Nephron progenitor cell (in vitro differentiated cells): ENCODE results near the gene FKBP7.

Experiments used
- DNase-seq: peaks from one replicate; pipeline ENCODE4 v3.0.0; 2021
- H3K27ac Mint-ChIP-seq: 2 replicates; pipeline ENCODE4 v1.8.0; 2021; ENCODE audit warnings: mild to moderate bottlenecking, moderate library complexity, mixed read lengths
- H3K27me3 Mint-ChIP-seq: 2 replicates; pipeline ENCODE4 v1.8.0; 2021; ENCODE audit warnings: mild to moderate bottlenecking, low read depth, mixed read lengths; ENCODE audit not compliant: poor library complexity
- H3K36me3 Mint-ChIP-seq: 2 replicates; pipeline ENCODE4 v1.8.0; 2021; ENCODE audit warnings: low read depth, mixed read lengths
- H3K4me1 Mint-ChIP-seq: 2 replicates; pipeline ENCODE4 v1.8.0; 2021; ENCODE audit warnings: mixed read lengths
- H3K4me3 Mint-ChIP-seq: 2 replicates; pipeline ENCODE4 v1.8.0; 2021; ENCODE audit warnings: mild to moderate bottlenecking, moderate library complexity, mixed read lengths
- H3K9me3 Mint-ChIP-seq: 2 replicates; pipeline ENCODE4 v1.8.0; 2021; ENCODE audit warnings: mild to moderate bottlenecking, moderate library complexity, mixed read lengths
- TF ChIP-seq, protein P1 (sequence below): fragments of 200-600 bp; sonication (generic); IDR thresholded peaks from 2 replicates; pipeline ENCODE4 v1.5.0; 2021; ENCODE audit warnings: antibody characterized with exemption

The FKBP7 gene

DNA sequence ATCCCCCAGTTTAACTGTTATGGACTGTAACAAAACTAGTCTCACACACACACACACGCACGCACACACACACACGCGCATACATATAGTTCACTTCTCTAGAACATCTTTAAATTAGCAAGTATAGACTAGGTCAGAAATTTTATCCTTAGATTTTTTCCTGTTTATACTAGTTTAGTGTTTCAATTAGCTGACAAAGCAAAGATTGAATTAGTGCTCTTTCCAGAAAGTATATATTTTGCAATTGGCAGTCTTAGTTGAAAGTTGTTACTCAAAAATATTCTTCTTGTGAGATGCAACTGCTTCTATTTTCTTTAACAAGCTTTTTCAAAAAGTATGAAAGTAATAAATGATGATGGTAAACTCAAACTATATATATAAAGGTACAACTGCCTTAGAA, 24.4 kb upstream of the FKBP7 start:
- Mint-ChIP-seq H3K4me3 (no peak overlapping the region), H3K27me3 (no peaks in the 10 kb centered on the region), H3K4me1 (no peaks in the 10 kb centered on the region), H3K36me3 (peaks cover 35% of the 10 kb centered on the region), H3K27ac (no peak overlapping the region), H3K9me3 (no peaks in the 10 kb centered on the region)
- DNase-seq: no peak
- TF ChIP-seq, protein P1, sequence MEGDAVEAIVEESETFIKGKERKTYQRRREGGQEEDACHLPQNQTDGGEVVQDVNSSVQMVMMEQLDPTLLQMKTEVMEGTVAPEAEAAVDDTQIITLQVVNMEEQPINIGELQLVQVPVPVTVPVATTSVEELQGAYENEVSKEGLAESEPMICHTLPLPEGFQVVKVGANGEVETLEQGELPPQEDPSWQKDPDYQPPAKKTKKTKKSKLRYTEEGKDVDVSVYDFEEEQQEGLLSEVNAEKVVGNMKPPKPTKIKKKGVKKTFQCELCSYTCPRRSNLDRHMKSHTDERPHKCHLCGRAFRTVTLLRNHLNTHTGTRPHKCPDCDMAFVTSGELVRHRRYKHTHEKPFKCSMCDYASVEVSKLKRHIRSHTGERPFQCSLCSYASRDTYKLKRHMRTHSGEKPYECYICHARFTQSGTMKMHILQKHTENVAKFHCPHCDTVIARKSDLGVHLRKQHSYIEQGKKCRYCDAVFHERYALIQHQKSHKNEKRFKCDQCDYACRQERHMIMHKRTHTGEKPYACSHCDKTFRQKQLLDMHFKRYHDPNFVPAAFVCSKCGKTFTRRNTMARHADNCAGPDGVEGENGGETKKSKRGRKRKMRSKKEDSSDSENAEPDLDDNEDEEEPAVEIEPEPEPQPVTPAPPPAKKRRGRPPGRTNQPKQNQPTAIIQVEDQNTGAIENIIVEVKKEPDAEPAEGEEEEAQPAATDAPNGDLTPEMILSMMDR: no peak

DNA sequence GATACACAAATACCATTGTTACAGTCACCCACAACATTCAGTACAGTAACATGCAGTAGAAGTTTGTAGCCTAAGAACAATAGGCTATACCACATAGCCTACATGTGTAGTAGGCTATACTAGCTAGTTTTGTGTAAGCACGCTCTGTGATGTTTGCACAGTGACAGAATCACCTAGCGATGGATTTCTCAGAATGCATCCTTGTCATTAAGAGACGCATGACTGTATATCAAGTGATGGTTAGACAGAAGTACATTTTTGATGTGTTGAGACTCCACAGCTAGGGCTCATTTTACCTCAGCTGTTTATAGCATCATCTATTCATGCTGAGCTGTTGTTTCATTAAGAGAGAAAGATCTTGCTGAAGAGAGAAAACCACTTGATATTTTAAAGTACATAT, 21.2 kb upstream of the FKBP7 start:
- H3K4me1 Mint-ChIP-seq: no peaks in the 10 kb centered on the region
- TF ChIP-seq, protein P1: no peak
- H3K27ac Mint-ChIP-seq: no peak overlapping the region
- H3K36me3 Mint-ChIP-seq: peaks cover 63% of the 10 kb centered on the region
- H3K9me3 Mint-ChIP-seq: no peaks in the 10 kb centered on the region
- no peak overlapping the region for H3K4me3 Mint-ChIP-seq
- DNase-seq: no peak
- no peaks in the 10 kb centered on the region for H3K27me3 Mint-ChIP-seq

DNA sequence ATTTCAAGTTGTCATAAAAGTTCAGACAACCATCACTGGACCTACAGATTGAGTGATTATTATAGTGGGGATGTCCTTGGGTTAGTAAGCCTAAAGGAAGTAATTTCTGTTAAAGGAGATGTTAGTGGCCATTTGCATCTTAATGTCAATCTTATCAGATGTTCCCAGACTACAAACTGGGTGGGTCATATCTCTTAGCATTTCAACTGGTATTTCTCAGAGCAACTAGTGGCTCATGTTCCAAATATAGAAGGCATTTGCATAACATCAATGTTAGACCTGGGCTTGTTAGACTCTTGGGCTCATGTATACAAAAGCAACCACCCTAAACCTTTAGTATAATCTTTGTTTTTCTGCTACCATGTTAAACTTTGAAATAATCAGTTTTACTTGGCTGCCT, 19.7 kb upstream of the FKBP7 start:
- TF ChIP-seq, protein P1: no peak
- H3K27ac Mint-ChIP-seq: no peak overlapping the region
- peaks cover 62% of the 10 kb centered on the region for H3K36me3 Mint-ChIP-seq
- no peaks in the 10 kb centered on the region for H3K9me3 Mint-ChIP-seq
- DNase-seq: no peak
- H3K4me1 Mint-ChIP-seq: no peaks in the 10 kb centered on the region
- H3K4me3 Mint-ChIP-seq: no peak overlapping the region
- H3K27me3 Mint-ChIP-seq: no peaks in the 10 kb centered on the region

DNA sequence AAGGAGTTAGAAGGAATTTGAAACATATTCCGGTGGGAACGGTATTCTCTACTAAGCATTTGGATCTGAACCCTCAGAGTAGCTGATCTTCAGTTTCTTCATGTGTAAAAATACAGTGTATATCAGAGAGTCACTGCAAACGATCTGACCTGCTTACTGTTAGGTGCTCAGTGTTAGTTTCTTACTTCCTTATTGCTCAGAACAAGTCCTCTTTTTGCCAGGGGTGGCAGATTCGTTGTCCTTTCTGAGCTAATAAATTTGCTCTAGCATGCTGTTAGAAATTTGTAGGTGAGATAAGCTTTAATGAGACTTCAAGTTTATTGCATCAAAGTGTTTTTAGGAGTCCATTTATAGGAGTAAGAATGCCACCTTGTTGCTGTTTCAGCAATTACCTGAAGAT, 17.6 kb upstream of the FKBP7 start:
- no peak for DNase-seq
- Mint-ChIP-seq H3K27ac (no peak overlapping the region), H3K4me3 (no peak overlapping the region), H3K27me3 (no peaks in the 10 kb centered on the region), H3K36me3 (peaks cover 59% of the 10 kb centered on the region), H3K4me1 (no peaks in the 10 kb centered on the region), H3K9me3 (no peaks in the 10 kb centered on the region)
- TF ChIP-seq, protein P1: no peak

DNA sequence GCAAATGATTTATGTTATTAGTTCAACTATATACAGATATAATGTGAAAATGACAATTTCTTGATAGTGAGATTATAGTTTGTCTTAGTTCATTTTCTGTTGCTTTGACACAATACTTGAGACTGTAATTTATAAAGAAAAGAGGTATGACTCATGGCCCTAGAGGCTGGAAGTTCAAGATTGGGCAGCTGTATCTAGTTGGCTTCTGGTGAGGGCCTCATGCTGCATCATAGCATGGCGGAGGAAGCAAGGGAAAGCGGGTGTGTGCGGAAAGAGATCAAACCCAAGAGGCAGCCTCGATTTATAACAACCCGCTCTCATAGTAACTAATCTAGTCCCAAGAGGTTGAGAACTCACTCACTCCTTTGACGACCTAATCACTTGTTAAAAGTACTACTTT, 13.2 kb upstream of the FKBP7 start:
- H3K4me3 Mint-ChIP-seq: no peak overlapping the region
- H3K27me3 Mint-ChIP-seq: no peaks in the 10 kb centered on the region
- no peak for DNase-seq
- H3K4me1 Mint-ChIP-seq: no peaks in the 10 kb centered on the region
- peaks cover 56% of the 10 kb centered on the region for H3K36me3 Mint-ChIP-seq
- no peak overlapping the region for H3K27ac Mint-ChIP-seq
- TF ChIP-seq, protein P1: no peak
- H3K9me3 Mint-ChIP-seq: no peaks in the 10 kb centered on the region

DNA sequence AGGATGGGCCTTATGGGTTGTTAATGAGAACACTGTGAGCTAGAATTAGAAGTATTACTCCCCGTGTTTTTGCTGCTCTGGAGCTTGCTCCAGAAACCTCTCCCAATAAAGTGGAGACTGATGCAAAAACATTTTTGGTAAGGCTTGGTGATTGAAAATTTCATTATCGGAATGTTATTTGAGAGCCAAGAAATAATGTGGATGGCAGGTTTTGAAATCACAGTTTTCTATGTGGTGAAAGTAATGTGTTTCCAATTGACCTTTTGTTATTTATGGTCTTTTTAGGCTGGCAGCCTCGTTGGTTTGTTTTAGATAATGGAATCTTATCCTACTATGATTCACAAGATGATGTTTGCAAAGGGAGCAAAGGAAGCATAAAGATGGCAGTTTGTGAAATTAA, 7.0 kb upstream of the FKBP7 start:
- no peak overlapping the region for H3K27ac Mint-ChIP-seq
- TF ChIP-seq, protein P1: no peak

More for the DNA sequence above, 7.0 kb upstream of the FKBP7 start:
- DNase-seq: no peak
- peaks cover 33% of the 10 kb centered on the region for H3K36me3 Mint-ChIP-seq
- H3K4me1 Mint-ChIP-seq: peaks cover 28% of the 10 kb centered on the region
- H3K4me3 Mint-ChIP-seq: no peak overlapping the region
- no peaks in the 10 kb centered on the region for H3K9me3 Mint-ChIP-seq
- no peaks in the 10 kb centered on the region for H3K27me3 Mint-ChIP-seq
